ENCODE measurements around the gene PPP1R3G.
"Not testable (repeated sequence)": the region's sequence is repeated elsewhere in the genome, so short reads cannot be mapped to it uniquely, and the experiment has no call there.

Gene PPP1R3G

GRCh38 chr6:5096482-5096881 lies 11.3 kb downstream of the PPP1R3G start:
- no peak for DNase-seq

DNA sequence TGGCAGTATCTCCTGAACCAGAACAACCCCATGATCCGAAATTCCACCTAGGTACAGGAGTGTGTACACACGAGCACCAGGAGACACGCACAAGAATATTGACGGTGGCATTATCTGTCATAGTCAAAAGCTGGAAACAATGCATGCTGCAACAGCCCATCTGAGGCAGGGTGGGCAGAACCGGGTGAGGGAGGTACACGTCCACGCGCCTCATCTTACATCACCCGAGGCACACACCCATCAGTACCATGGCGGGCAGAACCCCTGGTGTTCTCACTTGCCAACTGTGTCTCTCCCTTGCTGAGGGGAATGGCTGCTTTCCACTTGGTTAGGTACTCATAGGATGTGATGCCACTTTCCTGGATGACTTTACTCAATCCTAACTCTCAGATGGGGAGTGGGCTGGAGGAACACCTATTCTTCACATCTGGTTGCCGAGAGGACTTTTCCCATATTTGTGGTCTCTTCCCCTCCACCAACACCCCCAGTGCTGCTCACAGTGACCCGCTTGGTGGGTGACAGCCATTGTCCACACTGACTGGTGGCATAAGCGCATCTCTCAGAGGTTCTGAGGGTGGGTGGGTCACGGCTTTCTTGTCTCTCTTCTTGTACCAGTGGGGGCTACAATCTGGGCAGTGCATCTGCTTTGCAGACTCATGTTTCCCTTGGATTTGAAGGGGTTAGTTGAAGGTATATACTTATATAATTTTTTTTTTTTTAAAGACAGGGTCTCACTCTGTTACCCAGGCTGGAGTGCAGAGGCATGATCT lies 13.5 kb downstream of the PPP1R3G start:
- no peak for DNase-seq

- no peak for DNase-seq
Measured at GRCh38 chr6:5099537-5099936, 14.4 kb downstream of the PPP1R3G start.

- DNase-seq, result no peak
Measured at GRCh38 chr6:5100806-5101205, 15.7 kb downstream of the PPP1R3G start.

- DNase-seq, result no peak
Measured at GRCh38 chr6:5102267-5102970, 17.3 kb downstream of the PPP1R3G start.

DNA sequence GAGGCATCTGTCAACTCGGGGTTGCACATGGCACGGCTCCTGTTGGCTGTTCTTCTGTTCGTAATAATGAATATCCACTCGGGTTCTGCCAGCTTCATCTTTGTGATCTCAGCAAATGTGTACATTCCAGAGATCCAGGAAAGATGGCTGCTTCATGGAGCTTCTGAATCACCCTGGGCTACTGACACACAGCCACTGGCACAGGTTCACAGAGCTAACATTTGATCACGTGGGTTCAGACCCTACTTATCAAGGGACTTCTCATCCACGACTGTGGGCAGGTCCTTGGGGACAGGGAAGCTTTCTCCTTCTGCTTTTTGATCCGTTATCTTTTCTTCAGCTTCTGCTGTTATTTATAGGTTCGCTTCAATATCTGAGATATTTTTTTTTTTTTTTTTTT lies 18.1 kb downstream of the PPP1R3G start:
- DNase-seq, result no peak

DNA sequence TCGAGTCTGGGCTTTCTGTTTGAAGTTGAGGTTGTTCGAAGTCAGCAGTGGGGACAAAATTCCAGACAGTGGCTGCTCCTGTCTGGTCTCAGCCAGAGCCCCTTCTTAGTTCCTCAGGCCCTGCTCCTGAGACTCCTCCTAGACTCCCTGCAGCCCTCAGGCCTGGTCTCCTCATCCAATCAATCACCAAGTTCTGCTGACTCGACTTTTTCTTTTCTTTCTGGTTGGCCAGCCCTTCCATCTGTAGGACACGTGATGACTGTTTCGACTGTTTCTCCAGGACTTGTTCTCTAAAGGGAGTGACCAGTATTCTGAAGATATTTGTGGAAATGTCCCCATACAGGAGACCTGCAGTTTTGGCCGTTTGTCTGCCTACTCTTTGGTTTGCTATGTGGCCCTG lies 19.5 kb downstream of the PPP1R3G start:
- no peak for DNase-seq

DNA sequence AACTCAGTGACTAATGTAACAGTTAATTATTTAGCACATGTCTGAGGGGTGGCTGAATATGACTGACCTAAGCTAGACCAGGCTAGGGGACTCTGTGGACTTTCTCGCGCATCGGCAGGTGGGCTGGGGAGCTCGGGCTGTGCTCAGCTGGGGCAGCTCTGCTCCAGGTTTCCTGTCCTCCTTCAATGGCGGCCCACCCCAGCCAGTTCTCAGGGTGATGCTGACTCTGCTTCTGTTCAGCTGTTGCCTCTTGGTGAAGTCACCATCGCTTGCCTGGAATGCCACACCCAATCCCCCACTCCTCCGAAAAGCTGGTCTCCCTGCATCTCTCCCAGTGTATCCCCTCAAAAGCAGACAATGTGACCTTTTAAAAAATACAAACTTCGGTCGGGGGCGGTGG lies 20.0 kb downstream of the PPP1R3G start:
- DNase-seq, result no peak

DNA sequence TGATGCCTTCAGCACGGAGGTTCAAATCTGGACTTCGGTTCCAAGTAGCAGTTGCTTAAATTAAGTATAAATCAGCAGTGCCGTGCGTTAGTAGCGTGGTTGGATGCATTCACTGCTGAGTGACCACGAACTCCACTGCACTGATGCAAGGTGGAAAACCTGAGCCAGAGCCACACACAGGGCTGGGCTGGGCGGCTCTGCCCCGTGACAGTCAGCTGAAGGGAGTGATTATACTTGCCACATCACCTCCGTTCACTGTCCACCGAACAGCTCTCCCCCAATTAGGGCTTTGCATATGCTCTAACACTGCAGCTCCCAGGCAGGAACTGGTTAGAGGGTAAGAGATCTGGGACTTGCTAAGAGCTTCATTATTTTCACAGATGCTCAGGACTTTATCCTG lies 22.2 kb downstream of the PPP1R3G start:
- no peak for DNase-seq

DNA sequence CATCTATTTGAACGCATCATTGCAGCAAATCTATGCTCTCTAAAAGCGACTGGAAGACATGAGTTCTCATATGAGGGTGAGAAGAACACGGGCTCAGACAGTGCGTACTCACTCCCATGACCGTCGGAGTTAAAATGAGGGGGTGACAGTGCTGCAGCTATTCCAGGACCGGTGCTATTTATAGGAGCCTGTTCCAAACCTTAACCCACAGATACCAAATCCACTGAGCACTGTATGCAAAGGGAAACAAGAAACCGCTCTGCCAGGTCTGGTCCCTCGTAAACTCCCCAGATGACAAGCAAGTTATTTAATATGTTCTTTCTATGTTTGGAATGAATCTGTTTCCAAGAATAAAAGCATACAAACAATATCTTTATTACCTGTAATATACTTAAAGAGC lies 22.9 kb downstream of the PPP1R3G start:
- DNase-seq, result no peak

DNA sequence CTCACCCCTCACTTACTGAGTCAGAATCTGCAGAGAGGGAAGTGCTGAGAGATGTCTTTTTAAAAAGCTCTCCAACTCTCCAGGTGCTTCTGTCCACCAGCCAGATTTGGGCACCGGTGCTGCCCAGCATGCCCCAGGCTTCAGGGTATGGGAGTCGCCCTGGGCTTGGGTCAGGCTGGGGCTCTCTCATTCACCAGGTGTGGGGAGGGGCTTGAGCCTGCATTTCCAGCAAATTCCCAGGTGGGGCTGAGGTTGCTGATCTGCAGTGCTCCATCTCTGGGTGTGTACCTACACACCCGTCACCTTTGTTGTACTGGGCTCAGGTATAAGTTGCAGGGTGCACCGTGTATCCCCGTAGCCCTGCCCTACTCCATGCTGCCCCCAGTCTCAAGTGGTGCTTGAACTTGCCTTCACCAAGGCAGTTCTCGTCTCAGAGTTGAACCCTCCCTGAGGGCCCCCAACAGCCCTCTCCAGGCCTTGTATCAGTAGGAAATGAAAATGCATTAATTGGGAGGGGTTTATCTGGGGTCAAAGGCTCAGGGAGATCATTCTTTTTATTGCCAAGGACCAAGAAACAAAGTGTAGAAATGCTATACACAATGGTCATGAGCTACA lies 23.5 kb downstream of the PPP1R3G start:
- DNase-seq, result no peak

DNA sequence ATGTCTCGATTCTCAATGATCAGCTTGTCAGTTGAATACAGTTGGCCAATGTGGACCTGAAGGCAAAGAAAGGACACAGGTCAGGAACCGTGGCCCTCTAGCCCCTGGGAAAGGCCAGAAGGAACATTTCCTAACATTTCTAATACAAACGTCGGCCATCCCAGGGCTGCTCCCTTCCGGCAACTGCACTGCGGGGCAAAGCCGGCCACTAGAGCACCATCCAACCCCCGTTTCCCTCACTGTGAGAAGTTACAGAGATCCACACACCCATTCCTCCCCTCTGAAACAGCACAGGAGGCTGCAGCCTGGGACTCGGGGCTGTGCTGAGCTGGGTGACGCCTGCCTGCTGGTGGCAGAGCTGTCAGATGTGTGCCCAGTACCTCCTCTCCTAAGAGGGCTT lies 24.3 kb downstream of the PPP1R3G start:
- no peak for DNase-seq

DNA sequence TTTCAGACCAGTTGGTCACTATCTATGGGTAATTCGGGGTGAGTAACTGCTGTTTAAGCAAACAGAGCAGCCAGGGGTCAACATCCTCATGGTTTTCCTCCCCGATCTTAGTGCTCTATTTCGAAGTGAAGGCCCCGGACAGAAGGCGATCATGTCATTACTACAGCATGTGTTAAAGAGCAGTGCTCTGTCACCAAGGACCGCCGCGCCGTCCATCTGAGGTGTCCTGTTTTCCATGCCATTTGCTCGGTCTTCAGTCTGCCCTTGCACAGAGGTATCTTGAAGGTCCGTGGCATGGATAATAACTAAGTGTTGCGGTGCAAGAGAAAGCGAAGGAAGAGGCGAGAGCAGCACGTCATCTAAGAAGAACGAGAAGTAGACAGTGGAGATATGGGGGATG lies 25.1 kb downstream of the PPP1R3G start:
- no peak for DNase-seq

- DNase-seq, result no peak
Measured at GRCh38 chr6:5111626-5112025, 26.5 kb downstream of the PPP1R3G start.

DNA sequence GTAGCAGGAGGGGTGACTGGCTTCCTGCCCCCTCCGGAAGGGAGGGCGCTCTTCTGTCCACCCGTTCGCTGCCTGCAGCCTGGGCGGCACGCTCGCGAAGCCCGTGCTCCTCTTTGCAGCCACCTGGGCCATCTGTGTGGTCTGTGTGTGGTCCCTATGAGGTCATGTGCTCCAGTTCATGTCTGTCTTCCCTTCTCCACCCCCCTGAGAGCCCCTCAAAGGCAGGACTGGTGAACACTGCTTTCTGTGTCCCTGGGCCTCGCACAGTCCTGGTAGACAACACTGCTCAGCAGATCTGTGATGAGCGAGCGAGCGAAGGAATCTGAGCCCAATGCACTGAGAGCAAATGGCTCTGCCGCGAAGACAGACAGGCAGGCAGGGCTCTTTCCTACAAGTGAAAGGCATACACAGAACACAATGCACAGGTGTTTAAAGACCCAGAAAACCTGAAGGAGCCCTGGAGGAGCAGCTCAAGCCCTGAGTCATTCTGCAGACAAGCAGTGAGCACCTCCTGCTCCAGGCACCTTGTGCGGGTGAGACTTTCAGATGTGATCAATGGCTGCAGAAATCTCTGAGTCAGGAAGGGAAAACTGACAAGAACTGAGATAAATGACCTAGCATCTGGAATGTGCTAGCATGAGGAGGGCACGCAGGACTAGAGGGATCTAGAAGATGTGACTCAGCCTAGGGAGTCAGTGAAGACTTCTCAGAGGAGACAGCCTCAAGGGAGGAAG lies 27.1 kb downstream of the PPP1R3G start:
- no peak for DNase-seq

- no peak for DNase-seq
Measured at GRCh38 chr6:5113096-5113495, 28.0 kb downstream of the PPP1R3G start.

DNA sequence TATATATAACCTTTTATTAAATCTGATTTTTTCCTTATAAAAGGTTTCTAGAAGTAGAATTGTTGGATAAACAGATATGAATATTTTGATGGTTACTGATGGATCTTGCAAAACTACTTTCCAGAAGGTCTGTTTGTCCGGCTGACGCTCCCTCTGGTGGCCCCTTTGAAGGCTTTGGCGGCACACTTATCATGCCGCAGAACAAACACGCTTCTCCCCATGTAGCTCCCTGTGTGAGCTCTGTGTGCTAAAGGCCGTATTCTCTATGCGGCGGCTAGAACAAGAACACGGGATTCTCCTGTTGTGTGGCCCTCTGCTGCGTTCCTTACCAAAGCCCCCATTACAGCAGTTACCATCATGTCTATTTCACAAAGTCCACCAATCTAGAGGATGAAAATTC lies 30.0 kb downstream of the PPP1R3G start:
- DNase-seq, result no peak

GRCh38 chr6:5116243-5116991 lies 31.3 kb downstream of the PPP1R3G start:
- DNase-seq, result no peak

DNA sequence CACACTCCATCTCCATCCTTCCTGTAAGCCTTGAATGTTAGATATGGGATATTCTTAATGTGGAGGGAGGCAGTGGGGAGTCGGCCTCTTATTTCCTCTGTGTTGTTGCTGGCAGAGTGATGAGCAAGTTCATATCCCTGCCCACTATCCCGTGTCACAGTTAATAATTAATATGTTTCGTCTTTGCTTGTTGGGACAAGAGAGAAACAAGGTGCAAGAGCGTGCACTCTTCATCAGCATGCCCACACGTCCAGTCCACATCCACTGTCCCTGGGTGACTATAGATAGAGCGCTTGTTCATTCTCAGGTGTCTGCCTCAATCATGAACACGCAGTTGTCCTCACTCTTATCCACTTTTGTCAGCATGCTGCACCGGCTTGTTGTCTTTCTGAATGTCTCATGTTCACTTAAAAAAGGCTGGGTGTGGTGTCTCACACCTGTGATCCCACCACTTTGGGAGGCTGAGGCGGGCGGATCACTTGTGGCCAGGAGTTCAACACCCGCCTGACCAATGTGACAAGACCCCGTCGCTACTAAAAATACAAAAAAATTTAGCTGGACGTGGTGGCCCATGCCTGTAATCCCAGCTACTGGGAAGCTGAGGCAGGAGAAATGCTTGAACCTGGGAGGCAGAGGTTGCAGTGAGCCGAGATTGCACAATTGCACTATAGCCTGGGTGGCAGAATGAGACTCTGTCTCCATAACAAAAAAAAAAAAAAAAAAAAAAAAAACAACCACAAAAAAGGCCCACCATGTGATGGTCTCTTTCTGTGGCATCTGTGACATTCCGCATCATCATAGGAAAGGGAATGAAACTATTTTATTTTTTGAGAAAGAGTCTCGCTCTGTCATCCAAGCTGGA lies 34.2 kb downstream of the PPP1R3G start:
- no peak for DNase-seq

- DNase-seq, result no peak
Measured at GRCh38 chr6:5120011-5120410, 34.9 kb downstream of the PPP1R3G start.

GRCh38 chr6:5120543-5120942 lies 35.4 kb downstream of the PPP1R3G start:
- not testable (repeated sequence) for DNase-seq

DNA sequence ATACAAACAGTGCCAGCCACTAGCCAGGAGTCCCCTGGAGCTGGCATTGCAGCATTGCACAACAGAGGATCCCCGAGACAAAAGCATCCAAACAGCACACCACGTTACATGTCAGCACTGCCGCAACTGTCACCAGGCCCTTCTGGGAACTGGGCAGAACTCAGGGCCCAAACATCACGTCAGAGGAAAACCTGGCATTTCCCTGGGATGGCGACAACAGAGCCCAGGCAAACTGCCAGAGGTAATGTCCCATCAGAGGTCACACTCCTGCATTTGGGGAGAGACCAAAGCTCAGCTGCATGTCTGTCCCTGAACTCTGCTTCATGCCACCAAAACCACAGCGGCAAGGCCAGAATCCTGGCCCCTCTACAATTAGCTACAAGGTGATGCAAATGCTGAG lies 36.3 kb downstream of the PPP1R3G start:
- no peak for DNase-seq
